Hepatocyte (in vitro differentiated cells): Measurements from ENCODE around the gene JMJD1C. TPM values are rescaled to one million over a fixed set of nuclear protein-coding genes. Genes with fewer than 3 reads are reported as not detected.

Source experiments
- DNase-seq: peaks from one replicate; pipeline ENCODE4 v3.0.0-alpha.2; 2016; ENCODE audit warnings: low spot score
- H2AFZ ChIP-seq: fragments of 200-600 bp; sonication (generic); 2 replicates; pipeline ENCODE4 v1.6.0; 2016; ENCODE audit warnings: antibody characterized with exemption, mild to moderate bottlenecking
- H3K27ac ChIP-seq: fragments of 200-600 bp; sonication (generic); 2 replicates; pipeline ENCODE4 v1.5.1; 2016; ENCODE audit warnings: mild to moderate bottlenecking
- H3K27me3 ChIP-seq: fragments of 200-600 bp; sonication (generic); 2 replicates; pipeline ENCODE4 v1.6.1; 2016
- H3K36me3 ChIP-seq: fragments of 200-600 bp; sonication (generic); replicated peaks from 2 replicates; pipeline ENCODE4 v1.5.1; 2016; ENCODE audit warnings: low read depth; ENCODE audit not compliant: insufficient read depth
- H3K4me1 ChIP-seq: fragments of 200-600 bp; sonication (generic); 2 replicates; pipeline ENCODE4 v1.5.1; 2016; ENCODE audit warnings: mild to moderate bottlenecking, moderate library complexity; ENCODE audit not compliant: insufficient read depth
- H3K4me2 ChIP-seq: fragments of 200-600 bp; sonication (generic); 2 replicates; pipeline ENCODE4 v1.6.0; 2016
- H3K4me3 ChIP-seq: fragments of 200-600 bp; sonication (generic); 2 replicates; pipeline ENCODE4 v1.5.1; 2016; ENCODE audit warnings: mild to moderate bottlenecking
- H3K79me2 ChIP-seq: fragments of 200-600 bp; sonication (generic); 2 replicates; pipeline ENCODE4 v1.6.0; 2017; ENCODE audit warnings: mild to moderate bottlenecking
- H3K9me2 ChIP-seq: fragments of 200-600 bp; sonication (generic); replicated peaks from 2 replicates; pipeline ENCODE4 v1.6.0; 2017; ENCODE audit warnings: mild to moderate bottlenecking; ENCODE audit not compliant: insufficient read depth
- H3K9me3 ChIP-seq: fragments of 200-600 bp; sonication (generic); 2 replicates; pipeline ENCODE4 v1.5.1; 2016; ENCODE audit warnings: low read depth, mild to moderate bottlenecking
- H4K20me1 ChIP-seq: fragments of 200-600 bp; sonication (generic); 2 replicates; pipeline ENCODE4 v1.6.0; 2016; ENCODE audit warnings: mild to moderate bottlenecking; ENCODE audit not compliant: insufficient read depth, poor library complexity, severe bottlenecking
- EZH2 ChIP-seq: fragments of 200-600 bp; sonication (generic); IDR thresholded peaks from 2 replicates; pipeline ENCODE4 v1.6.1; 2016; ENCODE audit warnings: antibody characterized with exemption, mild to moderate bottlenecking, borderline replicate concordance
- EZH2phosphoT487 ChIP-seq: fragments of 200-600 bp; sonication (generic); IDR thresholded peaks from one replicate; pipeline ENCODE4 v1.6.1; 2018; ENCODE audit warnings: antibody characterized with exemption, mild to moderate bottlenecking, low read depth, moderate library complexity; ENCODE audit not compliant: unreplicated experiment, severe bottlenecking
- WGBS: methylation state at CpG from one replicate; pipeline ENCODE4 v1.1.6; 2016; ENCODE audit warnings: low lambda C conversion rate; ENCODE audit errors: missing lambda C conversion rate; 5-methylcytosine and 5-hydroxymethylcytosine counted together
- polyA plus RNA-seq: library from polyadenylated mRNA; unstranded; fragments of >200 nt; fragmentation: Nextera tagmentation; extraction: Ambion mirVana; gene quantifications from 2 replicates; pipeline ENCODE4 v1.2.1, GENCODE V29; 2016
- total RNA-seq: library from RNA; depleted of rRNA; stranded (reverse); fragments of >200 nt; gene quantifications from 2 replicates; pipeline ENCODE4 v1.2.3, GENCODE V29; 2014
- TF ChIP-seq, protein P1 (sequence below): fragments of 200-600 bp; sonication (generic); IDR thresholded peaks from 2 replicates; pipeline ENCODE4 v1.5.1; 2016; ENCODE audit warnings: antibody characterized with exemption, mild to moderate bottlenecking; ENCODE audit not compliant: poor library complexity

JMJD1C gene
- total and polyA plus RNA-seq, 2 experiments from 2014 or later = 43.2 to 177 TPM

GRCh38 chr10:63364918-63365317, 100.9 kb downstream of the JMJD1C start:
- no peaks in the 10 kb centered on the region for H4K20me1 ChIP-seq
- H3K4me3 ChIP-seq = no peak overlapping the region
- 100% methylated on average over 2 of the region's 2 CpGs for WGBS

GRCh38 chr10:63363951-63364350, 101.8 kb downstream of the JMJD1C start:
- 86% methylated on average over 7 of the region's 7 CpGs for WGBS
- Histone ChIP-seq H4K20me1 (no peaks in the 10 kb centered on the region), H3K36me3 (no peaks in the 10 kb centered on the region), H3K9me3 (no peaks in the 10 kb centered on the region), H3K4me3 (no peak overlapping the region), H3K27me3 (no peaks in the 10 kb centered on the region), H3K4me1 (no peaks in the 10 kb centered on the region), H3K79me2 (peaks cover 72% of the 10 kb centered on the region), H3K4me2 (no peak overlapping the region), H2AFZ (no peak overlapping the region), H3K27ac (no peak overlapping the region), H3K9me2 (no peaks in the 10 kb centered on the region)
- TF ChIP-seq EZH2 (no peak), EZH2phosphoT487 (no peak)
- TF ChIP-seq, protein P1, sequence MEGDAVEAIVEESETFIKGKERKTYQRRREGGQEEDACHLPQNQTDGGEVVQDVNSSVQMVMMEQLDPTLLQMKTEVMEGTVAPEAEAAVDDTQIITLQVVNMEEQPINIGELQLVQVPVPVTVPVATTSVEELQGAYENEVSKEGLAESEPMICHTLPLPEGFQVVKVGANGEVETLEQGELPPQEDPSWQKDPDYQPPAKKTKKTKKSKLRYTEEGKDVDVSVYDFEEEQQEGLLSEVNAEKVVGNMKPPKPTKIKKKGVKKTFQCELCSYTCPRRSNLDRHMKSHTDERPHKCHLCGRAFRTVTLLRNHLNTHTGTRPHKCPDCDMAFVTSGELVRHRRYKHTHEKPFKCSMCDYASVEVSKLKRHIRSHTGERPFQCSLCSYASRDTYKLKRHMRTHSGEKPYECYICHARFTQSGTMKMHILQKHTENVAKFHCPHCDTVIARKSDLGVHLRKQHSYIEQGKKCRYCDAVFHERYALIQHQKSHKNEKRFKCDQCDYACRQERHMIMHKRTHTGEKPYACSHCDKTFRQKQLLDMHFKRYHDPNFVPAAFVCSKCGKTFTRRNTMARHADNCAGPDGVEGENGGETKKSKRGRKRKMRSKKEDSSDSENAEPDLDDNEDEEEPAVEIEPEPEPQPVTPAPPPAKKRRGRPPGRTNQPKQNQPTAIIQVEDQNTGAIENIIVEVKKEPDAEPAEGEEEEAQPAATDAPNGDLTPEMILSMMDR = no peak
- no peak for DNase-seq

More at GRCh38 chr10:63364918-63365317, 100.9 kb downstream of the JMJD1C start:
- Histone ChIP-seq H3K36me3 (no peaks in the 10 kb centered on the region), H3K27ac (no peak overlapping the region), H3K79me2 (peaks cover 72% of the 10 kb centered on the region), H3K27me3 (no peaks in the 10 kb centered on the region), H2AFZ (no peak overlapping the region), H3K9me2 (no peaks in the 10 kb centered on the region), H3K4me1 (no peaks in the 10 kb centered on the region), H3K9me3 (no peaks in the 10 kb centered on the region), H3K4me2 (no peak overlapping the region)
- DNase-seq = no peak
- TF ChIP-seq, protein P1 = no peak
- no peak for TF ChIP-seq EZH2phosphoT487
- no peak for TF ChIP-seq EZH2

DNA sequence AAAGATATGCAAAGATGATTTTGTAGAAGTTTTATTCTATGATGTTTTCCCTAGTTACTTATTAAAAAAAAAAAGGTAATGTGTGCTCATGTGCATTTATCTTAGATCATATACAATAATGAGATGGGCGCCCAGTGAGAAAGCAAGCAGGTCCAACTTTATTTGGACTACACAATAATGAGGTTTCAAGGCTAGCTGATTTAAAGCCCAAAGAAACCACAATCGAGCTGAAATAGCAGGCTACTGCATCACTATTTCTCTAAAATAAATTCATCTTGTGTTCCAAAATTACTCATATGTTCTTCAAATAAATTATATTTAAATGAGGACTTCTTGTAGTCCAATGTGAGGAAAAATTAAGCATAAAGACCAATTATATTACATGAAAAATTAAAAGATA, 110.1 kb downstream of the JMJD1C start:
- Histone ChIP-seq H3K27ac (no peak overlapping the region), H3K79me2 (peaks cover 81% of the 10 kb centered on the region), H3K27me3 (no peaks in the 10 kb centered on the region), H3K36me3 (no peaks in the 10 kb centered on the region), H2AFZ (no peak overlapping the region), H4K20me1 (peaks cover 4% of the 10 kb centered on the region), H3K9me2 (no peaks in the 10 kb centered on the region), H3K4me2 (no peak overlapping the region), H3K4me1 (no peaks in the 10 kb centered on the region), H3K9me3 (no peaks in the 10 kb centered on the region), H3K4me3 (no peak overlapping the region)
- WGBS = 88% methylated on average over 2 of the region's 2 CpGs
- no peak for TF ChIP-seq EZH2
- TF ChIP-seq EZH2phosphoT487 = no peak
- TF ChIP-seq, protein P1 = no peak
- no peak for DNase-seq

GRCh38 chr10:63352976-63353375, 112.8 kb downstream of the JMJD1C start:
- no peaks in the 10 kb centered on the region for H3K27me3 ChIP-seq
- no peaks in the 10 kb centered on the region for H3K9me2 ChIP-seq
- no peak overlapping the region for H3K27ac ChIP-seq
- H2AFZ ChIP-seq = no peak overlapping the region
- no peak for DNase-seq
- peaks cover 4% of the 10 kb centered on the region for H4K20me1 ChIP-seq
- H3K9me3 ChIP-seq = no peaks in the 10 kb centered on the region
- 97% methylated on average over 3 of the region's 3 CpGs for WGBS
- peaks cover 62% of the 10 kb centered on the region for H3K79me2 ChIP-seq
- H3K36me3 ChIP-seq = no peaks in the 10 kb centered on the region
- no peak overlapping the region for H3K4me3 ChIP-seq
- H3K4me1 ChIP-seq = no peaks in the 10 kb centered on the region
- no peak for TF ChIP-seq EZH2phosphoT487
- TF ChIP-seq, protein P1 = no peak
- no peak for TF ChIP-seq EZH2
- H3K4me2 ChIP-seq = no peak overlapping the region
